ENCODE results near the gene KDM3A. TPM values are rescaled to one million over a fixed set of nuclear protein-coding genes. Genes with fewer than 3 reads are reported as not detected.

Gene KDM3A
- total and polyA plus RNA-seq, 2 of the 8 experiments (the other 6 are each of a cell fraction or from before 2014, with no cell fraction given) = 15.8 to 29.2 TPM

DNA sequence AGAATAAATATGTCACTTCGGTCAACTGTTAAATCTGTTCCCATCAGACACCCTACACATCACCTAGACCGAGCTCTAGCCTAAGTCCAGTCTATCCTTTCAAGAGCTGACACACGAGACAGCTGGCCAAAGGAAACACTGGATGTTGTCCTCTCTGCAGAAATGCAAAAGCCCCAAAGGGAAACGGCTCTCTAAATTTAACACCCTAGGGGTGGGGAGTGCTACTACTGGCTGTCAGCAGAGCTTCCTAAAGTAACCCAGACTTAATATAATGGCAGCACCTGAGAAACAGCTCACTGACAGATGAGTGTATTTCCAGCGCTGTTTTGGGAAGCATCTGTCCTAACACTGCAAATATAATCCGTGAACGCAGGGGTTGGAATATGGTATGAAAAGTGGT, 66.4 kb downstream of the KDM3A start:
- POLR2A ChIA-PET (ENCODE audit: partially characterized antibody) = no interaction called here
- H2AFZ ChIP-seq (ENCODE audit: low read length) = no peak overlapping the region
- TF ChIP-seq, protein P1, sequence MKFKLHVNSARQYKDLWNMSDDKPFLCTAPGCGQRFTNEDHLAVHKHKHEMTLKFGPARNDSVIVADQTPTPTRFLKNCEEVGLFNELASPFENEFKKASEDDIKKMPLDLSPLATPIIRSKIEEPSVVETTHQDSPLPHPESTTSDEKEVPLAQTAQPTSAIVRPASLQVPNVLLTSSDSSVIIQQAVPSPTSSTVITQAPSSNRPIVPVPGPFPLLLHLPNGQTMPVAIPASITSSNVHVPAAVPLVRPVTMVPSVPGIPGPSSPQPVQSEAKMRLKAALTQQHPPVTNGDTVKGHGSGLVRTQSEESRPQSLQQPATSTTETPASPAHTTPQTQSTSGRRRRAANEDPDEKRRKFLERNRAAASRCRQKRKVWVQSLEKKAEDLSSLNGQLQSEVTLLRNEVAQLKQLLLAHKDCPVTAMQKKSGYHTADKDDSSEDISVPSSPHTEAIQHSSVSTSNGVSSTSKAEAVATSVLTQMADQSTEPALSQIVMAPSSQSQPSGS (IDR thresholded peaks at IDR 0.05; ENCODE audit: low read length) = no peak
- TF ChIP-seq EGR1 (IDR thresholded peaks at IDR 0.05; ENCODE audit: borderline replicate concordance, low read depth, low read length) = no peak
- TF ChIP-seq POLR2AphosphoS5 (IDR thresholded peaks at IDR 0.05; ENCODE audit: low read depth, low read length) = no peak
- no peak for TF ChIP-seq ZNF274 (IDR thresholded peaks at IDR 0.05; ENCODE audit: borderline replicate concordance, extremely low read depth, low read length)
- TF ChIP-seq HDAC6 (IDR thresholded peaks at IDR 0.05; ENCODE audit: low read depth, low read length) = no peak
- TF ChIP-seq CHD2 (IDR thresholded peaks at IDR 0.05; ENCODE audit: low read length) = no peak
- TF ChIP-seq NANOG (IDR thresholded peaks at IDR 0.05; ENCODE audit: insufficient read depth, low read depth, low read length, poor library complexity, severe bottlenecking) = no peak
- no peak for TF ChIP-seq JUN (IDR thresholded peaks at IDR 0.05; ENCODE audit: low read depth, low read length)
- TF ChIP-seq BRCA1 (IDR thresholded peaks at IDR 0.05; ENCODE audit: low read depth, low read length) = no peak
- no peak for TF ChIP-seq CBX8 (IDR thresholded peaks at IDR 0.05; ENCODE audit: borderline replicate concordance, low read depth, low read length)
- no peak for TF ChIP-seq POLR2A (IDR thresholded peaks at IDR 0.05; ENCODE audit: control extremely low read depth in 1 of 2, low read depth in 2 of 2, low read length in 2 of 2)

More for the DNA sequence above, 66.4 kb downstream of the KDM3A start:
- H3K56ac ChIP-seq (replicated peaks; ENCODE audit: insufficient read length, low read depth, low read length) = no peak overlapping the region
- no peak overlapping the region for H2BK120ac ChIP-seq (replicated peaks; ENCODE audit: low read depth, low read length)
- CTCF ChIA-PET (ENCODE audit: partially characterized antibody) = interaction anchor here (1.9 kb wide), 1 partner anchor 10 kb away, joined by 4 read pairs; no protein-coding TSS in a partner anchor
- DNase-seq (ENCODE audit: low read depth in 1 of 2, low spot score in 2 of 2) (no peak), FAIRE-seq (no peak)
- H3K14ac ChIP-seq (ENCODE audit: insufficient read length) = no peak overlapping the region
- H3K27me3 ChIP-seq (replicated peaks in 1 of 4; ENCODE audit: control insufficient read depth in 3 of 4, extremely low read depth in 1 of 4, insufficient read depth in 3 of 4, low read length in 3 of 4) = no peaks in the 10 kb centered on the region
- WGBS, 2 experiments (ENCODE audit: extremely low coverage in 1 of 2, insufficient coverage in 1 of 2, insufficient read length in 1 of 2, insufficient replicate concordance in 2 of 2, low coverage in 1 of 2, low lambda C conversion rate in 2 of 2, missing lambda C conversion rate in 1 of 2) = 92% methylated on average over 7 of the region's 7 CpGs; no CpG with 5 or more reads in 1 of the 2 experiments
- H2BK15ac ChIP-seq (ENCODE audit: low read length) = no peak overlapping the region
- H4K91ac ChIP-seq (replicated peaks; ENCODE audit: insufficient read length, low read length) = no peak overlapping the region
- no peak overlapping the region for H4K8ac ChIP-seq (ENCODE audit: extremely low read depth, insufficient read depth, low read length)
- H4K20me1 ChIP-seq (replicated peaks in 1 of 2; ENCODE audit: control insufficient read depth in 1 of 2, insufficient read depth in 2 of 2, low read length in 2 of 2) = no peaks in the 10 kb centered on the region
- H4K5ac ChIP-seq (ENCODE audit: insufficient read length, low read depth, low read length) = no peak overlapping the region
- H3K18ac ChIP-seq (ENCODE audit: extremely low read depth, low read length) = no peak overlapping the region
- H3K9ac ChIP-seq (replicated peaks in 1 of 4; ENCODE audit: extremely low read depth in 1 of 4, low read depth in 3 of 4, low read length in 3 of 4) = no peak overlapping the region
- H3K4me1 ChIP-seq (replicated peaks in 1 of 4; ENCODE audit: control insufficient read depth in 3 of 4, insufficient read depth in 4 of 4, low read length in 3 of 4) = no peaks in the 10 kb centered on the region
- H3K9me3 ChIP-seq (ENCODE audit: insufficient read depth in 2 of 2, low read depth in 1 of 2, low read length in 1 of 2) = no peaks in the 10 kb centered on the region
- H3K4me3 ChIP-seq (ENCODE audit: extremely low read depth in 1 of 4, insufficient read depth in 2 of 4, low read depth in 3 of 4, low read length in 4 of 4) = no peak overlapping the region
- no peak overlapping the region for H3K23ac ChIP-seq (ENCODE audit: insufficient read length)
- H2BK20ac ChIP-seq (ENCODE audit: low read length) = no peak overlapping the region
- no peak overlapping the region for H2AK5ac ChIP-seq (ENCODE audit: low read depth, low read length)
- H3K79me1 ChIP-seq (ENCODE audit: low read depth, low read length) = no peaks in the 10 kb centered on the region
- H3K27ac ChIP-seq (ENCODE audit: low read depth, low read length) = no peak overlapping the region
- no peaks in the 10 kb centered on the region for H3K79me2 ChIP-seq (ENCODE audit: control insufficient read depth in 1 of 2, insufficient read depth in 2 of 2, low read length in 2 of 2)
- H2BK5ac ChIP-seq (ENCODE audit: low read depth, low read length) = no peak overlapping the region
- peaks cover 0 to 9% (median 2%) of the 10 kb centered on the region in 4 experiments; a peak in 4 of 8 replicates for H3K36me3 ChIP-seq (ENCODE audit: control insufficient read depth in 2 of 4, insufficient read depth in 4 of 4, low read length in 3 of 4)
- H3K23me2 ChIP-seq (ENCODE audit: low read depth, low read length) = no peaks in the 10 kb centered on the region
- no peak overlapping the region for H2BK12ac ChIP-seq (ENCODE audit: low read depth, low read length)
- H3K4me2 ChIP-seq (ENCODE audit: insufficient read depth in 1 of 2, low read depth in 2 of 2, low read length in 2 of 2) = no peak overlapping the region
- H3K4ac ChIP-seq (replicated peaks; ENCODE audit: insufficient read length, low read depth, low read length) = no peak overlapping the region
